Right renal pelvis (tissue), 4 donors: ENCODE data around the gene REEP6. TPM values are rescaled to one million over a fixed set of nuclear protein-coding genes. Genes with fewer than 3 reads are reported as not detected.
"Not testable (repeated sequence)": the region's sequence is repeated elsewhere in the genome, so short reads cannot be mapped to it uniquely, and the experiment has no call there.

Source experiments
- DNase-seq, 4 donors: peaks; one replicate each; pipeline ENCODE4 v3.0.0-alpha.2; 2013; ENCODE audit warnings: low read depth in 4 of 4, low spot score in 3 of 4, missing footprints in 1 of 4
- polyA plus RNA-seq, 4 donors: library from polyadenylated mRNA; unstranded; fragments of 120-200 nt; gene quantifications; one replicate each; pipeline ENCODE4 v1.2.1, GENCODE V29; 2013; ENCODE audit not compliant: insufficient read length in 4 of 4

The REEP6 gene
- polyA plus RNA-seq, 4 donors: 9.9 to 31.5 (median 17.0) TPM

DNA sequence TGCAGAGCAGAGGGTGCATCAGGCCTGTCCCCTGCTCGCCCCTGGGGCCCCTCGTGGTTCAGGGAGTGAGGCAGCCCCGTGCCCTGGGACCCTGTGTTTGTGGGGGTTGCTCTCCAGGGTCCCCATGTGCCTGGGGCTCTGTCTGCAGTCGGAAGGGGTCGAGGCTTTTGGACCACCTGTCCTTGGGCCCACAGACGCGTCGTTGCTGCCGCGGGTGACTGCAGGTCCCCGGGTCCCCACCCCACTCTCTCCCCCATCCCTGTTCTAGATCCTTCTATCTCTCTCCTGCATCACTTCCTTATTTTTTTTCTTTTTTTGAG is 2.7 kb upstream of the REEP6 start:
- DNase-seq: no peak

GRCh38 chr19:1489463-1490310 is 1.3 kb upstream of the REEP6 start:
- DNase-seq: no peak

DNA sequence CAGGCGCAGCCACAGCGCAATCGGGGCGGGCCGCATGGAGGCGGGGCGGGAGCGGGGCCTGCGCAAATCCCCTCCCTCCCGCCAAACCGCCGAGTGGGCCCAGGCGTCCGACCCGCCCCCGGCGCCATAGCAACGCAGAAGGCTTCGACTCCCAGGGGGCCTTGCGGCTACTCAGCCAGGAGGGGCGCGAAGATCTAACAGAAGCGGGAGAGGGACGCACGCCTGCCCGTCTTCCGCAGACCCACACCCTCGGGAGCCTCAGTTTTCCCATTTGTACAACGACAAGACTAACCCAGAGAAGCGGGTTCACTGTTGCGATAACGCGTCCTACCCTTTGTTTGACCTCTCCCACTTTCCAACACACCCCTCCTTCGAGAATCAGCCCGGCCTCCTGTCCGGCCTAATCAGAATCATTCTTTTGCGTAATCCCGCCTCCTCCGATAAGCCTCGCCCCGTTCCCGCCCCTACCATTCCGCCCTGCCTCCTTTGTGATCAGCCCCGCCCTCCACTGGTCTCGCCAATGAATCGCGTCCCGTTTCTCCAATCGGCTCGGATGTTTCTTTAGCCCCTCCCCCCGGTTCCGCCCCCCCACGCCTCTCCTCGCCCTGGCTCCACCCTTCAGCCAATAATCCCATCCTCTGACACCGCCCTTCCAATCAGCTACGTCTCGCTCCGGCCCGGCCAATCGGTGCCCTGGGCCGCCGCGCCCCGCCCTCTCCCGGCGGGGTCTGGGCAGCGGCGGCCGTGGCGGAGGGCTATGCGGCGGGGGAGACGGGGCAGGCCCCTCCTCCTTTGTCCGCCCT is 469 bp upstream of the REEP6 start, which contains the start of gene PCSK4:
Gene PCSK4, minus strand, starts transcription at position 40 of the 803 bp plus-strand sequence. Its CDS starts 4 bp downstream, at position 36.
- DNase-seq: peak; percentile 95 to 99 (median 96)

GRCh38 chr19:1491849-1492170 is 829 bp downstream of the REEP6 start:
- DNase-seq: no peak

DNA sequence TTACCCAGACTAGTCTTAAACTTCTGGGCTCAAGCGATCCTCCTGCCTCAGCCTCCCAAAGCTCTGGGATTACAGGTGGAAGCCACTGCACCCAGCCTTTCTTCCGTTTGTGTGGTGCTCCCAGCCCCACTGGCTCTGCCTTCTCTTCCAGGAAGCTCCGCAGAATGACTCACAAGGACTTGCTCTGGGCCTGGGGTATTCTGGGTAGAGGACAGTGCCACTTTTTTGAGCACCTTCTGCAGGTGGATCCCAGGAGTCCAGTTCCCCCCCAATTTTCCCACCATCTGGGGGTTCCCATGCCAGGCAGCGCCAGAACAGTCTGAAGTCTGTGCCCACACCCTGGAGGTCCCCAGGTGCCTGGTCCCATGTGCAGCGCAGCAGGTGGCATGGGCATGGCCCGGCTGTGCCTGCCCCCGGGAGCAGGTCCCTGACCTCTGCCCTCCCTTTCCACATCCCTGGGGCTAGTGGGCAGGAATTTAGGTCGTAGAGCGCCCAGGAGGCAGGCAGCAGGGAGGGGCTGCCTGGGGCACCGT is 1.6 kb downstream of the REEP6 start:
- DNase-seq: no peak

DNA sequence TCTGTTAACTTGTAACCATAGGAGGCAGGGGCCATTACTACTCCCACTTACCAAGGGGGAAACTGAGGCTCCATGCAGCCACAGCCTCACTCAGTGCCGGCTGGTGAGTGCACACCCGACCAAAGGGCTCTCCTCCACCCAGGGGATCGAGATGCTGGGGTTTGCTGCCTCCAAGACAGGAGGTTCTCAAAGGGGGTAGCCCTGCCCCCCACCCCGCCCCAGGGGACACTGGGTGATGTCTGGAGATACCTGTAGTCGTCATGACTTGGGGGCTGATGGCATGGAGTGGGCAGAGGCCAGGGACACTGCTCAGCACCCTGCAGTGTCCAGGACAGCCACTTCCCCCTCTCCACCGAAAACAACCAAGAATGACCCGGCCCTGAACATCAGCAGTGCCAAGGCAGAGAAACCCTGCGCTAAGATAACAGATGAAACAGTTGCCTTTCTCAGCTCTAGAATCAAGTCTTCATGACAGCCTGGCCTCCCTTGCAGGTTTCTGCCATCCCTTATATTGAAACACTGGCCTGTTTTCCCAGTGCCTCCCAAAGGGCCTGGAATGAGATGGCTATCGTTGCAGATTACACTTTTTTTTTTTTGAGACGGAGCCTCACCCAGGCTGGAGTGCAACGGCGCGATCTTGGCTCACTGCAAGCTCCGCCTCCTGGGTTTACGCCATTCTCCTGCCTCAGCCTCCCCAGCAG is 3.3 kb downstream of the REEP6 start:
- no peak for DNase-seq

DNA sequence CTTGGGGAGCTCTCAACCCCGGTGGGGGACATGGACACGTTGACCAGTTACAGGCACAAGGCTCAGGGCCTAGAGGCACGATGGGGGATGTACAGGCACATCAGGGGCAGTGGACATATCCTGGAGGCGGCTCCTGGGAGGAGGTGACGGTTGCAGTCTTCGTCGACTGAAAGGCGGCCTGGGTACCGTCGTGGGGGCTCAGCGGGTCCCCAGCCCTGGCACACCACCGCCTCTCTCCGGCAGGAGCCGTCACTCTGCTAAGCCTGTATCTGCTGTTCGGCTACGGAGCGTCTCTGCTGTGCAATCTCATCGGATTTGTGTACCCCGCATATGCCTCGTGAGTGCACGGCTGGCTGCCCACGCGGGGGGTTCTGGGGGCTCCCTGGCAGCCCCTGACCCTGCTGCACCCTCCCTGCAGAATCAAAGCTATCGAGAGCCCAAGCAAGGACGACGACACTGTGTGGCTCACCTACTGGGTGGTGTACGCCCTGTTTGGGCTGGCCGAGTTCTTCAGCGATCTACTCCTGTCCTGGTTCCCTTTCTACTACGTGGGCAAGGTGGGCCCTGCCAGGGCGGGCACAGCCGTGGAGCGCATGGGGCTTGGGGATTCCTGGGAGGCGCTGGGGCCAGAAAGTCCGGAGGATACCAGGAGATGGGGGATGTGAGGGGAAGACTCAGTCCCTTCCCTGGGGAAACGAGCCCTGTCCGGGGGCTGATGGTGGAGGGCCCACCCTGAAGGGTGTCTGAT is 4.2 kb downstream of the REEP6 start:
- no peak for DNase-seq

DNA sequence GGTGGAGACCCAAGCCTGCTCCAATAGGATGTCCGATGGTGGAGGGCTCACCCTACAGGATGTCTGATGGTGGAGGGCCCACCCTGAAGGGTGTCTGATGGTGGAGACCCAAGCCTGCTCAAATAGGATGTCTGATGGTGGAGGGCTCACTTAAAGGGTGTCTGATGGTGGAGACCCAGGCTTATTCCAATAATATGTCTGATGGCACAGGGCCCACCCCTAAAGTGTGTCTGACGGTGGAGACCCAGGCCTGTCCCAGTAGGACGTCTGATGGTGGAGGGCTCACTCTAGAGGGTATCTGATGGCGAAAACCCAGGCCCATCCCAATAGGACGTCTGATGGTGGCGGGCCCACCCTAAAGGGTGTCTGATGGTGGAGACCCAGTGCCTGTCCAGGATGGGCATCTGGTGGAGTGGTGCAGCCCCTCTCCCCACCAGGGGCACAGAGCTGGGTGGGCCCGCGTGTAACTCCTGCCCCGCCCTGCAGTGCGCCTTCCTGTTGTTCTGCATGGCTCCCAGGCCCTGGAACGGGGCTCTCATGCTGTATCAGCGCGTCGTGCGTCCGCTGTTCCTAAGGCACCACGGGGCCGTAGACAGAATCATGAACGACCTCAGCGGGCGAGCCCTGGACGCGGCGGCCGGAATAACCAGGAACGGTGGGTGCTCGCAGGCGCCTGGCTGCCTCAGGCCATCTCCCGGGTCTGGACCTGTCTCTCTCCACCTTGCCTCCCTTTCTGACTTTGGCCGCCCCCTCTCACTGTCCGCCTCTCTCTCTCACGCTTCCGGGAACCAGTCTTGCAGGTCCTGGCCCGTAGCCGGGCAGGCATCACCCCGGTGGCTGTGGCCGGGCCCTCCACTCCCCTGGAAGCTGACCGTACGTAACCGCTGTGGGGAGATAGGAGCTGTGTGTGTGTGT is 5.1 kb downstream of the REEP6 start:
- DNase-seq: no peak

- DNase-seq: no peak
These were observed 6.0 kb downstream of the REEP6 start for GRCh38 chr19:1496714-1497577.

DNA sequence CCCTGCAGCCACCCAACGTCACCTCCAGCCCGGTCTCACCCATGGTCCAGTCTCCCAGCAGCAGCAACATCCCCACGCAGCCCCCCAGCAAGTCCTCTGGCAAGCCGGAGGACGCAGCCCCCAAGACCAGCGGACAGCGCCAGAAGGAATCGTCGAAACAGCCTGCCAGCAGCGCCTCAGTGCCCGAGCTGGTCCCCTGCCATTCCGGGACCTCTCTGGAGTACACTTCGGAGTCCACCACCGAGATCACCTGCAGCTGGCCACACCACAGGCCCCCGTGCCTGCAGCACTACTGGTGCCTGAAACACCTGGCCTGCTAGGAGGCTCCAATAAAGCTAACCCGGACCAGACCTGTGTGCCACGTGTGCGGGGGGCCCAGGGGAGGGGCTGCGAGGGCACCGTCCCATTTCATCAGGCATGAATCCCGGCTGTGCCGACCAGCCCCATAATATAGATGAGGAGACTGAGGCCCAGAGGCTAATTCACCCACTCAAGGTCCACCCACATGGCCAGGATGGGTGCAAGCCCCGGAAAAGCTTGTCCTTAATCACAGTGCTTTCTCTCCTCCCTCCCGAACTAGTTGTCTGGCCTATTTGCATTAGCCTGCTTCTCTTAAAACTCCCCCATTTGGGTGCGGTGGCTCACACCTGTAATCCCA is 6.7 kb downstream of the REEP6 start:
- DNase-seq: no peak

GRCh38 chr19:1499231-1499630 is 8.2 kb downstream of the REEP6 start:
- DNase-seq: not testable (repeated sequence)

DNA sequence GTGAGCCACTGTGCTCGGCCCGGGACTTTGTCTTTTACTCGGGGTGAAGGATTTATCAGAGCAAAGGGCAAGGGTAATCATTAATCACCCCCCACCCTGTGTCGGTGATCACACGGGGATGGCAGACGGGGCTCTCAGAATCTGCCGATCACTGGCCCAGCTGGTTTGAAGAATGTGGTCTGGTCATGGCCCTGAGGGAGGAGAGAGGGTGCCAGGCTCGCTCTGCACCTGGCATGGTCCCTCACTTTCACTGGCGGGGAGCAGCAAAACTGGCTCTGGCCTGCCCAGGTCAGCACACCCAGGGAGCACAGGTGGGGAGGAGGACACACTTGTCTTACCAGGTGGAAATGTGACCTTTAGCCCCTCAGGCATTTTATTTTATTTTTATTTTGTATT is 10.2 kb downstream of the REEP6 start:
- no peak for DNase-seq

DNA sequence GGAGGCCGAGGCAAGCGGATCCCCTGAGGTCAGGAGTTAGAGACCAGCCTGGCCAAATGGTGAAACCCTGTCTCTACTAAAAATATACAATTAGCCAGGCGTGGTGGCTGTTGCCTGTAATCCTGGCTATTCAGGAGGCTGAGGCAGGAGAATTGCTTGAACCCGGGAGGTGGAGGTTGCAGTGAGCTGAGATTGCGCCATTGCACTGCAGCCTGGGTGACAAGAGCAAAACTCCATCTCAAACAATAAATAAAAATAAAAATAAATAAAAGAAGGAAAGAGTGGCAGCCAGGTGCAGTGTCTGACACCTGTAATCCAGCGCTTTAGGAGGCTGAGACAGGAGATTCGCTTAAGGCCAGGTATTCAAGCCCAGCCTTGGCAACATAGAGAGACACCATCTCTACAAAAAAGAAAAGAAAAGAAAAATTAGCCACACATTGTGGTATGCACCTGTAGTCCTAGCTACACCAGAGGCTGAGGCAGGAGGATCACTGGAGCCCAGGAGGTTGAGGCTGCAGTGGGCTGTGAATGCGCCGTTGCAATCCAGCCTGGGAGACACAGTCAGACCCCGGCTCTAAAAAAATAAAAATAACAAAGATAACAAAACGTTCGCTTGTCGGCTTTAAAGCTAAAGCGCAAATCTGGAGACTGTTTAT is 11.6 kb downstream of the REEP6 start:
- DNase-seq: no peak

- no peak for DNase-seq
These were observed 12.3 kb downstream of the REEP6 start for GRCh38 chr19:1503089-1503924.

GRCh38 chr19:1503925-1504773 is 13.2 kb downstream of the REEP6 start:
- DNase-seq: no peak

- no peak for DNase-seq
These were observed 14.0 kb downstream of the REEP6 start for GRCh38 chr19:1505012-1505411.
